GM23248 (cell line): ENCODE data around the gene CRTC3.

Source experiments
- EZH2 ChIP-seq: fragments of 200-600 bp; sonication (generic); IDR thresholded peaks from 2 replicates; pipeline ENCODE4 v1.6.1; 2018; ENCODE audit warnings: antibody characterized with exemption, mild to moderate bottlenecking; ENCODE audit not compliant: insufficient read depth, poor library complexity, severe bottlenecking
- EZH2phosphoT487 ChIP-seq: fragments of 200-600 bp; sonication (generic); IDR thresholded peaks from 2 replicates; pipeline ENCODE4 v1.6.1; 2018; ENCODE audit warnings: antibody characterized with exemption, moderate library complexity, mild to moderate bottlenecking, low read depth; ENCODE audit not compliant: insufficient read depth

GRCh38 chr15:90667073-90667754, 137.5 kb downstream of the CRTC3 start:
- TF ChIP-seq EZH2 (no peak), EZH2phosphoT487 (no peak)
